ENCODE data around the gene MAGEA12.

DNA sequence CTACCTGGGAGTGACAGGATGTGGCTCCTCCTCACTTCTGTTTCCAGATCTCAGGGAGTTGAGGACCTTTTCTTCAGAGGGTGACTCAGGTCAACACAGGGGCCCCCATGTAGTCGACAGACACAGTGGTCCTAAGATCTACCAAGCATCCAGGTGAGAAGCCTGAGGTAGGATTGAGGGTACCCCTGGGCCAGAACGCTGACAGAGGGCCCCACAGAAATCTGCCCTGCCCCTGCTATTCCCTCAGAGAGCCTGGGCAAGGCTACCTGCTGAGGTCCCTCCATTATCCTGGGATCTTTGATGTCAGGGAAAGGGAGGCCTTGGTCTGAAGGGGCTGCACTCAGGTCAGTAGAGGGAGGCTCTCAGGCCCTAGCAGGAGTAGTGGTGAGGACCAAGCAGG is 1.5 kb downstream of the MAGEA12 start:
- TF ChIP-seq, protein P1, sequence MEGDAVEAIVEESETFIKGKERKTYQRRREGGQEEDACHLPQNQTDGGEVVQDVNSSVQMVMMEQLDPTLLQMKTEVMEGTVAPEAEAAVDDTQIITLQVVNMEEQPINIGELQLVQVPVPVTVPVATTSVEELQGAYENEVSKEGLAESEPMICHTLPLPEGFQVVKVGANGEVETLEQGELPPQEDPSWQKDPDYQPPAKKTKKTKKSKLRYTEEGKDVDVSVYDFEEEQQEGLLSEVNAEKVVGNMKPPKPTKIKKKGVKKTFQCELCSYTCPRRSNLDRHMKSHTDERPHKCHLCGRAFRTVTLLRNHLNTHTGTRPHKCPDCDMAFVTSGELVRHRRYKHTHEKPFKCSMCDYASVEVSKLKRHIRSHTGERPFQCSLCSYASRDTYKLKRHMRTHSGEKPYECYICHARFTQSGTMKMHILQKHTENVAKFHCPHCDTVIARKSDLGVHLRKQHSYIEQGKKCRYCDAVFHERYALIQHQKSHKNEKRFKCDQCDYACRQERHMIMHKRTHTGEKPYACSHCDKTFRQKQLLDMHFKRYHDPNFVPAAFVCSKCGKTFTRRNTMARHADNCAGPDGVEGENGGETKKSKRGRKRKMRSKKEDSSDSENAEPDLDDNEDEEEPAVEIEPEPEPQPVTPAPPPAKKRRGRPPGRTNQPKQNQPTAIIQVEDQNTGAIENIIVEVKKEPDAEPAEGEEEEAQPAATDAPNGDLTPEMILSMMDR (IDR thresholded peaks at IDR 0.05) = no peak
- TF ChIP-seq POLR2A (IDR thresholded peaks at IDR 0.05) = no peak

Data from vagina (tissue), 2 donors.